GOT3 (cell line): ENCODE measurements around the gene ADIPOQ.
"Not testable (repeated sequence)": the region's sequence is repeated elsewhere in the genome, so short reads cannot be mapped to it uniquely, and the experiment has no call there.

Source experiments
- DNase-seq: peaks from one replicate; lab custom pipeline; 2025; ENCODE audit warnings: mixed read lengths; lab: John Stamatoyannopoulos, UW

The ADIPOQ gene

GRCh38 chr3:186902154-186902553 lies 59.6 kb downstream of the ADIPOQ start:
- DNase-seq: no peak

DNA sequence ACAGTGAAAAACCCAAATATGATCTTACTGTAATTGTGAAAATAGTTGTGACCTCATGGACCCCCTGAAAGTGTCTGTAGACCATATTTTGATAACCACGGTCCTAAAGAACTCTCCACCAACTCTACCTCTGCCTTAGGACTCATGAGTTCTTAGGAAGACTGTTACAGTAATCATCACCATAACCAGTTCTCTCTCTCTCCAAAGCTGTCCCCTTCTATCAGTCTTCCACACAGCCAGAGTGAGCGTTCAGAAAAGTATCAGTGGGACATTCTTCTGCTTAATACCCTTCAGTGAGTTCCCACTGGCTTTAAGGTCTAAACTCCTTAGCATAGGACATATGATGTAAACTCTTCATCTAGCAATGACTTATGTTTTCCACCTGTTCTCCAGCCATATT lies 60.2 kb downstream of the ADIPOQ start:
- DNase-seq: no peak

DNA sequence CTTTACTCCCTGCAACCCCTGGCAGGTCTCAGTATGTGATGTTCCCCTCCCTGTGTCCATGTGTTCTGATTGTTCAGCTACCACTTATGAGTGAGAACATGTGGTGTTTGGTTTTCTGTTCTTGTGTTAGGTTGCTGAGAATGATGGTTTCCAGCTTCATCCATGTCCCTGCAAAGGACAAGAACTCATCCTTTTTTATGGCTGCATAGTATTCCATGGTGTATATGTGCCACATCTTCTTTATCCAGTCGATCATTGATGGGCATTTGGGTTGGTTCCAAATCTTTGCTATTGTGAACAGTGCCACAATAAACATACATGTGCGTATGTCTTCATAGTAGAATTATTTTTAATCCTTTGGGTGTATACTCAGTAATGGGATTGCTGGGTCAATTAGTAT lies 61.2 kb downstream of the ADIPOQ start:
- DNase-seq: not testable (repeated sequence)

GRCh38 chr3:186907075-186907474 lies 64.6 kb downstream of the ADIPOQ start:
- DNase-seq: not testable (repeated sequence)
